ENCODE data around the gene MED16.
A peak's percentile ranks its signal among the peaks of the same experiment; 100 is the strongest.

Gene MED16

DNA sequence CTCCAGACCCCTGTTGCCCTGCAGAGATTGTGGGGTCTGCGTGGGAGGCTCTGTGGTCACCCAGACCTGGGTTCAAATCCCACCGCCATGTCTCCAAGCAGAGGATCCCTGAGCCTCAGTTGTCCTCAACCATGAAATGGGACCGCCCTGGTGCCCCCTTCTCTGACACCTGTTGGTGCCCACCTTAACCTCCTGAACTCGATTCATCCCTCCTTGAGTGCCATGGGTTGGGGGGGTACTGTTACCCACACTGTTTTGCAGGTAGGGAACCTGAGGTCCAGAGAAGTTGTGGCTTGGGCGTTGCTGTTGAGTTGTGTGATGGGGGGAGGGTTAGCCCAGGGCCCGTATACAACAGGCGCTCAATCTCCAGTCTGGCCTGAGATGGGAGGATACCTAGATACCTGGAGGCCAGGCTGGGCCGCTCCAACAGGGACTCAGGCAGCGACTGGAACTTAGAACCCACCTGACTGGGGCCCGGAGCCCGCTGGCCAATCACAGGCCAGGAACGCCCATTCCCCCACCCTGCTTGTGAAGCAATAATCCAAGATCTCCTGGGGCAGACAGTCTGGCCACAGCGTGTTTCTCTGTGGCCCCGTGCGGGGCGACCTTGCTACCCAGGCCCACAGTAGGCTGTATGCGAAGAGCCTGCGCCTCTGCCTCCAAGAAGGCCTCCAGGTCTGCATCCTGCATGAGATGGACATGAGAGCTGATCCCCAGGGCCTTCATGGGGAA is 35.6 kb upstream of the MED16 start:
- DNase-seq (ENCODE audit: low spot score): no peak

DNA sequence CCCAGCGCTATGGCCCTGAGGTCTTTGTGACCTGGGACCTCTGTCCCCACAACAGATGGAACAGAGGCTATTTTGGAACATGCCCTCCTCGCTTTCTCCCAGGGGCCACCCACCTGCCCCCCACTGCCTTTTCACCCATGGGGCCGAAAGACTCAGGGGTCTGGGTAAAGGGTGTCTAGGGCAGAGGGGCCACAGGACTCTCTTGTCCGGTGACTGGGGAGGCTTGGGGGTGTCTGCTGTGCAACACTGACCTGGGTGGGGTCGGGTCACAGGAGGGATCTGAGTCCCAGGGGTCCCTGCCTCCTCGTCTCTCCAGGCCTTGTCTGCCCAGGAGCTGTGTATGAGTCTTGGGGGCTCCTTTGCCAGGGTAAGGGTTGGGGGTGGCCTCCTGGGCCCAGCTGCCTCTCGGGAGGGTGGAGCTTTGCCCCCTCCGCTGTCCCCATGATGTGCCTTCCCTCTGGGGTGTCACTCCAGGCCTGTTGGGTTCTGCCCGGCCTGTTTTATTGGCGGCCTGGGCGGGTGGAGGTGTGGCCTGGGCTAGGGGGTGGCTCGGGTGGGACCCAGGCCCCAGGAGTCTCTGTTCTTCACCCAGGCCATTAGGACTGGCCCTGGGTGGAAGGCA is 34.9 kb upstream of the MED16 start:
- DNase-seq (ENCODE audit: low spot score): no peak

GRCh38 chr19:927351-927779 is 34.4 kb upstream of the MED16 start:
- no peak for DNase-seq (ENCODE audit: low spot score)

- no peak for DNase-seq (ENCODE audit: low spot score)
These were observed 33.8 kb upstream of the MED16 start for GRCh38 chr19:926589-927350.

- no peak for DNase-seq (ENCODE audit: low spot score)
These were observed 33.3 kb upstream of the MED16 start for GRCh38 chr19:926323-926588.

DNA sequence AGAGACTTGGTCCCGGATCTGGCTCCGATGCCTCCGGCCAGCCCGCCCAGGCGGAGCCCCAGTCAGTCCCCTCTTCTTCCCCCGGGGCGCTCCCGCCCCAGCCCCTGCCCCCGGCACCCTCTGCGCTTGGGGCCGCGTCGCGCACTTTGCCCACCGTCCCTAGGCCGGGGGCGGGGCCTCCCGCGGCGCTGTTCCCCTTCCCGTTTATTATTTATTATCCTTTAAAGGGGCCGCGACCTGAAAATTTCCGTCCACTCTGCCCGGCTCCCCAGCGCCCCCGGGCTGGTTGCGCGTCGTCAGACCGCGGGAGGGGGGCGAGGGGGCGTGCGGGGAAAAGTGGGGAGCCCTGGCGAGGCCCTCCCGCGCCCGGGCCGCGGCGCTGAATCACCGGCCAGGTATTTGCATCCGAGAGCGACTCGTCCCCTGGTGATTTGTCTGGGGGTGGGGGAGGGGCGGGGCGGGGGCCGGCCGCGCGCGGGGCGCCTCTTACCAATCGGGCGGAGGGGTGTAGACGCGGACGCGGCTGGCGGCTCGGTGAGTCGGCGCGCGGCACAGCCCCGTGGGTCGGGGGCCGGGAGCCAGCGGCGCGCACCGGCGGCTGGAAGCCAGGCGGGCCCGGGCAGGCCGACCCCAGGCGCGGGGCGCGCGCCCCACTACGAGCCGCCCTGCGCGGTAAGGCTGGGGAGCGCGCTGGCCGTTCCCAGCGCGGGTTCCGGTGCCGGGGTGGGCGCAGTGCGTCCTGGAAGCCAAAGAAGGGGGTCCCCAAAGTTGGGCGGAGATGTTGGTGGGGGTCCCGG is 32.7 kb upstream of the MED16 start, which contains the start of gene ARID3A:
TSS of gene ARID3A (plus strand) at position 510 of the 797 bp plus-strand sequence. CDS start 3,494 bp downstream, outside the sequence.
- peak; percentile 66 for DNase-seq (ENCODE audit: low spot score)

DNA sequence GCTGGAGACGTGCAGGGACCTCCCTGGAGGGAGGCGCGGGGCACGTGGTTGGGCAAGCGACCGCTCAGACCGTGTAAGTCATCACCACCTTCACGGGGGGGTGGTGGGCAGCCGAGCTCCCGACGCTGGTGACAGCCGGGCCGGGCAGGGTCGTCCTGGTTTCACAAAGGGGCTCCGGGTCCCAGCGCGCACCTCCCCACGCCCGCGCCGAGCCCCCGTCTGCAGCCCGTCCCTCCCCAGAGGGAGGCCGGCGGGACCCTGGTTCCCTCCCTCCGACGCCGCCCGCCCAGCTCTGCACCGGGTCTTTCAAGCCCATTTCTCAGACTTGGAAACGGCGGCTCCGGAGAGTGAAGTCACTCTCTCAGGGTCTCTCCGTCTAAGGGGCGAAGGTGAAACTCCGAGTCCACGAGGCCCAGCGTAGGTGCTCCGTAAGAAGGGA is 32.1 kb upstream of the MED16 start:
- DNase-seq (ENCODE audit: low spot score): no peak

DNA sequence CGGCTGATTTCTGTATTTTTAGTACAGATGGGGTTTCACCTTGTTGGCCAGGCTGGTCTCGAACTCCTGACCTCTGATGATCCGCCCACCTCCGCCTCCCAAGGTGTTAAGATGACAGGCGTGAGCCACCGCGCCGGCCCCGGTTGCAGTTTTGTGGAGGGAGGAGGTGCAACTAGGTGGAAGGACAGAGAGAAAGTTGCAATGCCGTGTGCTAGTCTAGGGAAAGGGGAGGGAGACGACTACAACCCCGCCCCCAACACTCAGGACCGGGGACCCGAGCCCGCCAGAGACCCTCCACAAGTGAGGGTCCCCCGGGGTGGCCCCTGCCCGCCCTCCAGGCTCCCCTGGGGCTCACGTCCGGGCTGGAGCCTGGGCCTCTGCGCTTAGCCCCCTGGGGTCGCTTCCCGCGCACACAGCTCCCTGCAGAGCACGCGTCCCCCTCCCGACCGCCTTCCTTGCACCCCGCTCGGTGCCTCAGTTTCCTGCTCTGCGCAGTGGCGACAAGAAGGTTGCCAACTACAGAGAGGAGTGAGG is 31.6 kb upstream of the MED16 start:
- DNase-seq (ENCODE audit: low spot score): no peak

DNA sequence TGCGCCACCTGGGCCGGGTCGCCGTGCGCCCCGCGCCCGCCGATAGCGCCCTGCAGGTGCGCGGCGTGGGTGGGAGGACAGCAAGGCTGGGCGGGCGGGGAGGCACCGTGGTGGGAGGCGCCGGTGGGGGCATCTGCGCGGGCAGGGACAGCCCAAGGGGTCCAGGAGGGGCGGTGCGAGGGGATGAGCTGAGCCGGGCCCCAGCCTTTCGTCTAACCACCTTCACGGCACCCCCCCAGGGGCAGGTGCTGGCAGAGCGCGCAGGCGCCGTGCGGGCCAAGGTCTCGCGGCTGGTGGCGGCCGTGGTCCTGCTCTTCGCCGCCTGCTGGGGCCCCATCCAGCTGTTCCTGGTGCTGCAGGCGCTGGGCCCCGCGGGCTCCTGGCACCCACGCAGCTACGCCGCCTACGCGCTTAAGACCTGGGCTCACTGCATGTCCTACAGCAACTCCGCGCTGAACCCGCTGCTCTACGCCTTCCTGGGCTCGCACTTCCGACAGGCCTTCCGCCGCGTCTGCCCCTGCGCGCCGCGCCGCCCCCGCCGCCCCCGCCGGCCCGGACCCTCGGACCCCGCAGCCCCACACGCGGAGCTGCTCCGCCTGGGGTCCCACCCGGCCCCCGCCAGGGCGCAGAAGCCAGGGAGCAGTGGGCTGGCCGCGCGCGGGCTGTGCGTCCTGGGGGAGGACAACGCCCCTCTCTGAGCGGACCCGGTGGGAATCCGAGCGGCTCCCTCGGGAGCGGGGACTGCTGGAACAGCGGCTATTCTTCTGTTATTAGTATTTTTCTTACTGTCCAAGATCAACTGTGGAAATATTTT is 27.3 kb upstream of the MED16 start:
- no peak for DNase-seq (ENCODE audit: low spot score)

GRCh38 chr19:919199-920050 is 26.4 kb upstream of the MED16 start:
- DNase-seq (ENCODE audit: low spot score): no peak

DNA sequence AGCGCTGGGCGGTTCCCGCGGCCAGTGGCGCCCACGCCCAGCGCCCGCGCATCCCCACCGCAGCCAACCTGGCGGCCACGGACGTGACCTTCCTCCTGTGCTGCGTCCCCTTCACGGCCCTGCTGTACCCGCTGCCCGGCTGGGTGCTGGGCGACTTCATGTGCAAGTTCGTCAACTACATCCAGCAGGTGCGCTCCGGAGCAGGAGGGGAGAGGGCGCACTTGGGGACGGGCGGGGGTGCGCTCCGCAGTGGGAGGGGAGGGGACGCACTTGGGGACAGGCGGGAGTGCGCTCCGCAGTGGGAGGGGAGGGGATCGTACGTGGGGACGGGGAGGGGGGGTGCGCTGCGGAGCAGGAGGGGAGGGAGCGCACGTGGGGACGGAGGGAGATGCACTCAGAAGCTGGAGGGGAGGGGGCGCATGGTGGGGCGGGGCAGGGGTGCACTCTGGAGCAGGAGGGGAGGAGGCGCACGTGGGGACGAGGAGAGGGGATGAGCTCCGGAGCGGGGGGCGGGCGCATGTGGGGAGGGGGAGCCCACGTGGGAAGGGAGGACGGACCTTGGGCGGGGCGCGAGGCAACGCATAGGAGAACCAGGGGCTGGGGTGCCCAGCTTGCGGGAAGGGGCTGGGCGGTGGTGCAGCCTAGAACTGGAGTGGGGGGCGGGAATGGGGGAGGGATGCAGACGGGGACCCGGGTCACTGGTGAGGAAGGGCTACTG is 25.7 kb upstream of the MED16 start:
- no peak for DNase-seq (ENCODE audit: low spot score)

- DNase-seq (ENCODE audit: low spot score): no peak
These were observed 25.1 kb upstream of the MED16 start for GRCh38 chr19:918152-918437.

DNA sequence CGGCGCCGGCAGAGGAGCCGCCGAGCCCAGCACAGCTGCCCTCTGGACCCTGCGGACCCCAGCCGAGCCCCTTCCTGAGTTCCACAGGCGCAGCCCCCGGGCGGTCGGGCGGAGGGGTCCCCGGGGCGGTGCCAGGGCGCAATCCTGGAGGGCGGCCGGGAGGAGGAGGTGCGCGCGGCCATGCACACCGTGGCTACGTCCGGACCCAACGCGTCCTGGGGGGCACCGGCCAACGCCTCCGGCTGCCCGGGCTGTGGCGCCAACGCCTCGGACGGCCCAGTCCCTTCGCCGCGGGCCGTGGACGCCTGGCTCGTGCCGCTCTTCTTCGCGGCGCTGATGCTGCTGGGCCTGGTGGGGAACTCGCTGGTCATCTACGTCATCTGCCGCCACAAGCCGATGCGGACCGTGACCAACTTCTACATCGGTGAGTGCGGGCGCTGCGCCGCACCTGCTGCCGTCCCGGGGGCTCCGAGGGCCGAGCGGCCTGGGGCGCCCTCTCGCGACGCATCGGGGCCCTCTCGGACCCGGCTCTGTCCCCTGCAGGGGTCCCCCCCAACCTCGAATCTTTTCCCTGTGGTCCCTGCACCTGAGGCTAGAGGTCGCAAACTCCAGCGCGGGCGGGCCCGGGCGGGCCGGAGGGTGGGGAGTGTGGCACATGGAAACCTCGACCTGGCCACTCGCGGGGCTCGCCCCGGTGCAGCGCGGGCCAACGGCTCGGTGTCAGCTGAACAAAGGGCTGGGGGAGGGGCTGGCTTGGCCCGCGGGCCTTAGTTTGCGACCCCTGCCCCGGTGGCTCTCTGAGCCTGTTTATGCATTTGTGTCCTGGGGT is 24.6 kb upstream of the MED16 start, which contains the start of gene KISS1R:
TSS of gene KISS1R (plus strand) at position 11 of the 829 bp plus-strand sequence. CDS start at position 181, 170 bp downstream.
- DNase-seq (ENCODE audit: low spot score): peak; percentile 60

DNA sequence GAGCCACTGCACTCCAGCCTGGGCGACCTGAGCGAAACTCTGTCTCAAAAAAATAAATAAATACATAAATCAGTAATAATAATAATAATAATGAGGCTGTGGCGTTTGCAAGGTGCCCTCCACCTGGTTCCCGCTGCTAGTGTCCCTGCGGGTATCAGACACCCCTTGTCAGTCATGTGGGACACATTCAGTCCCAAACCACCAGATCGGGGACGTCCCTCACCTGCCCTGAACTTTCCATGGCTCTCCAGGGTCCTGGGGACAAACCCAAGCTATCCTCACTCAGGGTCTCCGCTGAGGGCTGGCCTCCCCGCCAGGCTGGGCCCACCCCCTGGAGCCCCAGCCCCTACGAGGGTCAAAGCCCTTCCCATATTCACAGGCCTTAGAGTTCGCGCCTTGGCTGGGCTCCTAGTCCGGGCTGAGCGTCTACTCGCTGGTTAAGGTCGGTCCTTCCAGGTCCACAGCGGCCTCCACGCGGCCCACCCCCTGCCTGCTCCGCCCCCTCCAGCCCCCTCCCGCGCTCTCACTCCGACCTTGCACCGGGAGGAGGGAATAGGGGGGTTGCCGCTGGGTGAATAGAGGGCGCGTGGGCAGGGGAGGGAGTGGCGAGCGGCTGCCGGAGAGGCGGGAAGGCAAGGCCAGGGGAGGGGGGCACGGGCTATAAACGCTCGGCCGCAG is 23.8 kb upstream of the MED16 start:
- DNase-seq (ENCODE audit: low spot score): no peak

DNA sequence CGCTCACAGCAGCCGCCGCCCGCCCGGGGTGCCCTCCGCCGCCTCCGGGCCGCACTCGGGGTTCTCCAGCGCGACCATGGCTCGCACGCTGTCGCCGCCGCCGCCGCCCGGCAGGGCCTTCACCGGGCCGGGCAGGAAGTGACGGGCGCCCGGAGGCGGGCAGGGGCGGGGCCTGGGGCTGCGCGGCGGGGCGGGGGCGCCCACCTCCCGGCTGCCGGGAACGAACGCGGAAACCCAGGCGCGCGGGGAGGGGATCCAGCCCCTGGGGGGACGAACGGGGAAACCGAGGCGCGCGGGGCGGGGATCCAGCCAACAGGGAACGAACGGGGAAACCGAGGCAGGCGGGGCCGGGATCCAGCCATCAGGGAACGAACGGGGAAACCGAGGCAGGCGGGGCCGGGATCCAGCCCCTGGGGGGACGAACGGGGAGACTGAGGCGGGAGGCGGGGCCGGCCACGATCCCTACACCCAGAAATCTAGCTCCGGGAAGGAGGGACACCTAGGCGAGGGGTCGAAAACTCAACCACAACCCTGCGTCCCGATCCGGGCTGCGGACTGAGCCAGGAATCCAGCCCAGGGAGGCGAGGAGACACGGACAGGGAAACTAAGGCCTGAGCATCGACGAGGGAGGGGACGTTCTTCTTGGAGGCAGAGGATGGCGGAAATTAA is 20.2 kb upstream of the MED16 start, which contains the start of gene R3HDM4:
TSS of gene R3HDM4 (minus strand) at position 140 of the 669 bp plus-strand sequence. CDS start at position 78, 62 bp downstream.
- DNase-seq (ENCODE audit: low spot score): peak; percentile 78

GRCh38 chr19:912181-913079 is 19.4 kb upstream of the MED16 start:
- no peak for DNase-seq (ENCODE audit: low spot score)
